H1 (cell line): ENCODE measurements around the gene TEX2. TPM values are rescaled to one million over a fixed set of nuclear protein-coding genes. Genes with fewer than 3 reads are reported as not detected.

ENCODE experiments used
- CHD7 ChIP-seq: fragments of 300-600 bp; sonication (generic); IDR thresholded peaks from 2 replicates; pipeline ENCODE4 v1.7.1; 2012; ENCODE audit warnings: low read length, moderate library complexity, mild to moderate bottlenecking, inconsistent platforms; ENCODE audit not compliant: insufficient replicate concordance
- polyA plus RNA-seq, 7 experiments: library from polyadenylated mRNA; depleted of rRNA in 3 of 7; stranded (reverse) in 5 of 7; unstranded in 2 of 7; fragments of >200 nt in 5 of 7; fragments of 200-250 nt in 2 of 7; gene quantifications; 1 replicate in 5 of 7; 2 replicates in 1 of 7; 4 replicates in 1 of 7; pipeline versions ENCODE4 v1.2.1 to v1.2.3, GENCODE V29; 2011 to 2013; ENCODE audit warnings: missing spikeins in 2 of 7, mixed read lengths in 2 of 7
- total RNA-seq: library from RNA; stranded (reverse); fragmentation: NEBNext Ultra II Directional; extraction: Animal tissue kit (Norgen Biotek cat#: 25700); gene quantifications from 2 replicates; pipeline ENCODE4 v1.2.1, GENCODE V29; 2021

Gene TEX2
- total and polyA plus RNA-seq, 2 of the 8 experiments (the other 6 are each of a cell fraction or from before 2014, with no cell fraction given), result 6.1 to 15.6 TPM

GRCh38 chr17:64225410-64225809 is 37.6 kb downstream of the TEX2 start (continued):
- no peak for TF ChIP-seq CHD7
